ENCODE measurements around the gene DHRS13. TPM values are rescaled to one million over a fixed set of nuclear protein-coding genes. Genes with fewer than 3 reads are reported as not detected.

The DHRS13 gene
- total RNA-seq, 4 donors from 2014 or later, result 10.6 to 16.2 (median 13.3) TPM

MicroRNAs within 50 kb of the gene (microRNA counts, 767-probe panel; counts per million panel counts)
- 1,509 to 4,305 counts per million in 2 donors for microRNA hsa-miR-144-3p
- microRNA hsa-miR-451a, result 3,786 to 7,829 counts per million in 2 donors

Small RNA genes lying within 50 kb of the gene (microRNA-seq; reads per million reads assigned to microRNA genes)
- not detected for gene MIR451B

Other genes with a start within 250 kb of the DHRS13 start
- gene SDF2, start 241.2 kb downstream of the DHRS13 start, total RNA-seq, result 10 to 100 TPM; 28.9 to 74.6 (median 48.6) TPM
- gene SUPT6H, start 240.9 kb downstream of the DHRS13 start, total RNA-seq, result 100 to 1,000 TPM in 1 of 4 donors, 10 to 100 TPM in 3; 49.2 to 117 (median 61.6) TPM
- 1 to 10 TPM in 2 of 4 donors, under 1 TPM in 1, not detected in 1; 0.46 to 4.3 (median 1.1) TPM for gene PROCA1, start 191.2 kb downstream of the DHRS13 start, total RNA-seq
- 100 to 1,000 TPM; 136 to 186 (median 159) TPM for gene RAB34, start 185.2 kb downstream of the DHRS13 start, total RNA-seq
- 100 to 1,000 TPM; 181 to 750 (median 443) TPM for gene RPL23A, start 183.1 kb downstream of the DHRS13 start, total RNA-seq
- gene TLCD1, start 176.8 kb downstream of the DHRS13 start, total RNA-seq, result 10 to 100 TPM in 1 of 4 donors, 1 to 10 TPM in 3; 1.6 to 21.4 (median 5.1) TPM
- gene NEK8, start 174.3 kb downstream of the DHRS13 start, total RNA-seq, result 10 to 100 TPM in 1 of 4 donors, 1 to 10 TPM in 3; 3.9 to 14.0 (median 8.1) TPM
- gene TRAF4, start 159.1 kb downstream of the DHRS13 start, total RNA-seq, result 10 to 100 TPM; 33.3 to 64.3 (median 44.3) TPM
- gene FAM222B, start 60.3 kb downstream of the DHRS13 start, total RNA-seq, result 10 to 100 TPM; 14.1 to 22.6 (median 15.8) TPM
- gene ERAL1, start 48.1 kb downstream of the DHRS13 start, total RNA-seq, result 10 to 100 TPM; 23.1 to 59.3 (median 41.2) TPM
- gene FLOT2, start 5.3 kb downstream of the DHRS13 start, total RNA-seq, result 10 to 100 TPM; 55.0 to 75.0 (median 62.7) TPM
- gene PHF12, start 48.4 kb upstream of the DHRS13 start, total RNA-seq, result 10 to 100 TPM; 22.0 to 62.9 (median 60.1) TPM
- gene SEZ6, start 103.0 kb upstream of the DHRS13 start, total RNA-seq, result not detected
- 1 to 10 TPM in 1 of 4 donors, under 1 TPM in 2, not detected in 1; 0.58 to 1.7 (median 0.93) TPM for gene PIPOX, start 140.1 kb upstream of the DHRS13 start, total RNA-seq